Measurements from ENCODE around the gene FER1L5. TPM values are rescaled to one million over a fixed set of nuclear protein-coding genes. Genes with fewer than 3 reads are reported as not detected.

Gene FER1L5
- total and polyA plus RNA-seq, 2 donors (not counting 1 experiment from before 2014, with no cell fraction given), result 0.24 to 0.50 TPM

- H2AFZ ChIP-seq (ENCODE audit: low read length), result peak within 1 kb of the TSS; percentile 99
- H3K9ac ChIP-seq (ENCODE audit: insufficient read depth, low read length), result peak within 1 kb of the TSS; percentile 90
- H3K36me3 ChIP-seq (ENCODE audit: control insufficient read depth, insufficient read depth, low read length), result no peaks in the 10 kb centered on the region
- peak within 1 kb of the TSS; percentile 85 for H3K27ac ChIP-seq (ENCODE audit: insufficient read depth, low read length)
- TF ChIP-seq CTCF (conservative IDR thresholded peaks at IDR 0.05 in 1 of 2, IDR thresholded peaks at IDR 0.05 in 1 of 2; ENCODE audit: low read depth in 1 of 2, low read length in 2 of 2) (no peak), EZH2 (IDR thresholded peaks at IDR 0.05; ENCODE audit: low read length, missing control alignments) (no peak)
- H3K4me1 ChIP-seq (ENCODE audit: control insufficient read depth, extremely low read depth, insufficient read depth, low read length), result peaks cover 2% of the 10 kb centered on the region
- peak within 1 kb of the TSS; percentile 67 to 93 (median 84) for H3K4me3 ChIP-seq (replicated peaks in 1 of 4; ENCODE audit: control extremely low read depth in 1 of 4, insufficient read depth in 1 of 4, low read depth in 3 of 4, low read length in 4 of 4)
- no peaks in the 10 kb centered on the region for H3K9me3 ChIP-seq (ENCODE audit: control insufficient read depth, insufficient read depth, low read depth, low read length)
- peak within 1 kb of the TSS; percentile 97 for H3K4me2 ChIP-seq (ENCODE audit: extremely low read depth, insufficient read depth, low read length)
- H3K79me2 ChIP-seq (ENCODE audit: control insufficient read depth, insufficient read depth, low read length), result peaks cover 31% of the 10 kb centered on the region
- peak; percentile 94 to 95 for DNase-seq (ENCODE audit: low read depth in 2 of 2)
- no peaks in the 10 kb centered on the region for H3K27me3 ChIP-seq (ENCODE audit: control insufficient read depth, insufficient read depth, low read length)
- H4K20me1 ChIP-seq (ENCODE audit: control insufficient read depth, extremely low read depth, insufficient read depth, low read length), result no peaks in the 10 kb centered on the region
Observed at GRCh38 chr2:96638144-96639121, 4.1 kb upstream of the FER1L5 start, which contains the start of gene KANSL3. KANSL3 (minus strand) TSS chr2:96638312; CDS start chr2:96637135, 1,177 bp downstream.

GRCh38 chr2:96647681-96648080 is 5.1 kb downstream of the FER1L5 start:
- no peaks in the 10 kb centered on the region for H3K4me1 ChIP-seq (ENCODE audit: control insufficient read depth, extremely low read depth, insufficient read depth, low read length)
- no peak overlapping the region for H2AFZ ChIP-seq (ENCODE audit: low read length)
- H3K27ac ChIP-seq (ENCODE audit: insufficient read depth, low read length), result no peak overlapping the region
- no peak overlapping the region for H3K4me3 ChIP-seq (replicated peaks in 1 of 4; ENCODE audit: control extremely low read depth in 1 of 4, insufficient read depth in 1 of 4, low read depth in 3 of 4, low read length in 4 of 4)
- no peaks in the 10 kb centered on the region for H3K79me2 ChIP-seq (ENCODE audit: control insufficient read depth, insufficient read depth, low read length)
- H3K27me3 ChIP-seq (ENCODE audit: control insufficient read depth, insufficient read depth, low read length), result no peaks in the 10 kb centered on the region
- H3K4me2 ChIP-seq (ENCODE audit: extremely low read depth, insufficient read depth, low read length), result no peak overlapping the region
- no peaks in the 10 kb centered on the region for H3K9me3 ChIP-seq (ENCODE audit: control insufficient read depth, insufficient read depth, low read depth, low read length)
- H4K20me1 ChIP-seq (ENCODE audit: control insufficient read depth, extremely low read depth, insufficient read depth, low read length), result no peaks in the 10 kb centered on the region
- H3K36me3 ChIP-seq (ENCODE audit: control insufficient read depth, insufficient read depth, low read length), result no peaks in the 10 kb centered on the region
- TF ChIP-seq EZH2 (IDR thresholded peaks at IDR 0.05; ENCODE audit: low read length, missing control alignments) (no peak), CTCF (conservative IDR thresholded peaks at IDR 0.05 in 1 of 2, IDR thresholded peaks at IDR 0.05 in 1 of 2; ENCODE audit: low read depth in 1 of 2, low read length in 2 of 2) (no peak)
- no peak for DNase-seq (ENCODE audit: low read depth in 2 of 2)
- H3K9ac ChIP-seq (ENCODE audit: insufficient read depth, low read length), result no peak overlapping the region

- TF ChIP-seq CTCF (conservative IDR thresholded peaks at IDR 0.05 in 1 of 2, IDR thresholded peaks at IDR 0.05 in 1 of 2; ENCODE audit: low read depth in 1 of 2, low read length in 2 of 2) (no peak), EZH2 (IDR thresholded peaks at IDR 0.05; ENCODE audit: low read length, missing control alignments) (no peak)
Observed at GRCh38 chr2:96648306-96648930, 5.9 kb downstream of the FER1L5 start.

More at GRCh38 chr2:96648306-96648930, 5.9 kb downstream of the FER1L5 start:
- Histone ChIP-seq H3K27me3 (ENCODE audit: control insufficient read depth, insufficient read depth, low read length) (no peaks in the 10 kb centered on the region), H3K4me1 (ENCODE audit: control insufficient read depth, extremely low read depth, insufficient read depth, low read length) (no peaks in the 10 kb centered on the region), H3K9me3 (ENCODE audit: control insufficient read depth, insufficient read depth, low read depth, low read length) (no peaks in the 10 kb centered on the region), H2AFZ (ENCODE audit: low read length) (no peak overlapping the region), H3K9ac (ENCODE audit: insufficient read depth, low read length) (no peak overlapping the region), H3K4me2 (ENCODE audit: extremely low read depth, insufficient read depth, low read length) (no peak overlapping the region), H3K36me3 (ENCODE audit: control insufficient read depth, insufficient read depth, low read length) (no peaks in the 10 kb centered on the region), H3K27ac (ENCODE audit: insufficient read depth, low read length) (no peak overlapping the region), H3K79me2 (ENCODE audit: control insufficient read depth, insufficient read depth, low read length) (no peaks in the 10 kb centered on the region), H4K20me1 (ENCODE audit: control insufficient read depth, extremely low read depth, insufficient read depth, low read length) (no peaks in the 10 kb centered on the region), H3K4me3 (replicated peaks in 1 of 4; ENCODE audit: control extremely low read depth in 1 of 4, insufficient read depth in 1 of 4, low read depth in 3 of 4, low read length in 4 of 4) (no peak overlapping the region)
- DNase-seq (ENCODE audit: low read depth in 2 of 2), result no peak

Measured in fibroblast of lung (primary cell).